ENCODE data around the gene SYNE3.

DNA sequence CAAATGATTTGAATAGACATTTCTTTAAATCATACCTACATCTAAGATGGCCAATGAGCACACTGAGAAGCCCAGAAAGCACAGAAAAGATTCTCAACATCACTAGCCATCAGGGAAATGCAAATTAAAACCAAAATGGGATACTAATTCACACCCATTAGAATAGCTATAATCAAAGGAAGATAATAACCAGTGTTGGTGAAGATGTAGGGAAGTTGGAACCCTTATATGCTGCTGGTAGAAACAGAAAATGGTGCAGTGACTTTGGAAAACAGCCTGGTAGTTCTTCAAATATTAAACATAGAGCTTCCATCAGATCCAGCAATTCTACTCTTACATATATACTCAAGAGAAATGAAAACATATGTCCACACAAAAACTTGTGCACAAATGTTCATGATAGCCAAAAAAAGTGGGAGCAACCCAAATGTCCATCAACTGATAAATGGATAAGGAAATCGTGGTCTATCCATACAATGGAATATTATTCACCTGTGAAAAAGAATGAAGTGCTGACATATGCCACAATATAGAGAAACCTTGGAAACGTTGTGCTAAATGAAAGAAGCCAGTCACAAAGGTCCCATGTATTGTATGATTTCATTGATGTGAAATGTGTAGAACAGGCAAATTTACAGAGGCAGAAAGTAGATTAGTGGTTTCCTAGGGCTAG, 24.4 kb downstream of the SYNE3 start:
- TF ChIP-seq POLR2AphosphoS5 (IDR thresholded peaks at IDR 0.05), result no peak
- TF ChIP-seq, protein P1, sequence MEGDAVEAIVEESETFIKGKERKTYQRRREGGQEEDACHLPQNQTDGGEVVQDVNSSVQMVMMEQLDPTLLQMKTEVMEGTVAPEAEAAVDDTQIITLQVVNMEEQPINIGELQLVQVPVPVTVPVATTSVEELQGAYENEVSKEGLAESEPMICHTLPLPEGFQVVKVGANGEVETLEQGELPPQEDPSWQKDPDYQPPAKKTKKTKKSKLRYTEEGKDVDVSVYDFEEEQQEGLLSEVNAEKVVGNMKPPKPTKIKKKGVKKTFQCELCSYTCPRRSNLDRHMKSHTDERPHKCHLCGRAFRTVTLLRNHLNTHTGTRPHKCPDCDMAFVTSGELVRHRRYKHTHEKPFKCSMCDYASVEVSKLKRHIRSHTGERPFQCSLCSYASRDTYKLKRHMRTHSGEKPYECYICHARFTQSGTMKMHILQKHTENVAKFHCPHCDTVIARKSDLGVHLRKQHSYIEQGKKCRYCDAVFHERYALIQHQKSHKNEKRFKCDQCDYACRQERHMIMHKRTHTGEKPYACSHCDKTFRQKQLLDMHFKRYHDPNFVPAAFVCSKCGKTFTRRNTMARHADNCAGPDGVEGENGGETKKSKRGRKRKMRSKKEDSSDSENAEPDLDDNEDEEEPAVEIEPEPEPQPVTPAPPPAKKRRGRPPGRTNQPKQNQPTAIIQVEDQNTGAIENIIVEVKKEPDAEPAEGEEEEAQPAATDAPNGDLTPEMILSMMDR (IDR thresholded peaks at IDR 0.05), result no peak

All from prostate gland (tissue), 2 donors.